CD4-positive, alpha-beta memory T cell (primary cell): Measurements from ENCODE around the gene BTRC. TPM values are rescaled to one million over a fixed set of nuclear protein-coding genes. Genes with fewer than 3 reads are reported as not detected.
"Not testable (repeated sequence)": the region's sequence is repeated elsewhere in the genome, so short reads cannot be mapped to it uniquely, and the experiment has no call there.

Experiments
- CTCF ChIA-PET: fragments of 350-600 bp; sonication (Branson Sonifier 250); formaldehyde crosslinking; loops from one replicate; lab custom pipeline; 2021; ENCODE audit warnings: inconsistent platforms; ENCODE audit not compliant: partially characterized antibody; lab: Charles Lee
- POLR2A ChIA-PET: fragments of 350-600 bp; sonication (Branson Sonifier 250); formaldehyde crosslinking; loops from one replicate; lab custom pipeline; 2021; ENCODE audit not compliant: partially characterized antibody; lab: Charles Lee
- DNase-seq, 5 donors: peaks; one replicate each; pipeline versions ENCODE4 v3.0.0 to v3.0.0-alpha.2; 2020 to 2022; ENCODE audit warnings: mixed read lengths in 1 of 5
- H3K27ac ChIP-seq: one replicate; pipeline ENCODE4 v1.7.0; 2013; ENCODE audit warnings: low read depth, low read length
- H3K27me3 ChIP-seq: 2 replicates; pipeline ENCODE4 v1.7.0; 2013; ENCODE audit warnings: mild to moderate bottlenecking, low read length, moderate library complexity; ENCODE audit not compliant: insufficient read depth
- H3K36me3 ChIP-seq: 2 replicates; pipeline ENCODE4 v1.7.0; 2013; ENCODE audit warnings: mild to moderate bottlenecking, low read length, moderate library complexity; ENCODE audit not compliant: insufficient read depth
- H3K4me1 ChIP-seq: 2 replicates; pipeline ENCODE4 v1.7.0; 2013; ENCODE audit warnings: mild to moderate bottlenecking, low read length, moderate library complexity; ENCODE audit not compliant: insufficient read depth
- H3K4me3 ChIP-seq, 2 donors: one replicate each; pipeline ENCODE4 v1.7.0; 2013; ENCODE audit warnings: low read length in 2 of 2, mild to moderate bottlenecking in 1 of 2
- H3K9me3 ChIP-seq, 2 donors: one replicate each; pipeline ENCODE4 v1.7.0; 2013; ENCODE audit warnings: low read length in 2 of 2, control low read depth in 1 of 2; ENCODE audit not compliant: control insufficient read depth in 1 of 2
- H3K27ac Mint-ChIP-seq, 7 donors: one replicate each; pipeline ENCODE4 v1.8.0; 2020 to 2021; ENCODE audit warnings: mixed read lengths in 7 of 7, mild to moderate bottlenecking in 6 of 7, inconsistent platforms in 3 of 7, moderate library complexity in 3 of 7
- H3K27me3 Mint-ChIP-seq, 2 donors: one replicate each; pipeline ENCODE4 v1.8.0; 2020 to 2021; ENCODE audit warnings: mixed read lengths in 2 of 2
- H3K36me3 Mint-ChIP-seq, 2 donors: one replicate each; pipeline ENCODE4 v1.8.0; 2020 to 2021; ENCODE audit warnings: mixed read lengths in 2 of 2, inconsistent platforms in 1 of 2, mild to moderate bottlenecking in 1 of 2
- H3K4me1 Mint-ChIP-seq, 4 donors: one replicate each; pipeline ENCODE4 v1.8.0; 2020 to 2021; ENCODE audit warnings: mixed read lengths in 4 of 4, mild to moderate bottlenecking in 1 of 4
- H3K4me3 Mint-ChIP-seq, 8 donors: one replicate each; pipeline ENCODE4 v1.8.0; 2020 to 2021; ENCODE audit warnings: mixed read lengths in 8 of 8, mild to moderate bottlenecking in 7 of 8, moderate library complexity in 6 of 8, inconsistent platforms in 3 of 8
- H3K9me3 Mint-ChIP-seq, 8 donors: one replicate each; pipeline ENCODE4 v1.8.0; 2020 to 2021; ENCODE audit warnings: mixed read lengths in 8 of 8, mild to moderate bottlenecking in 5 of 8, inconsistent platforms in 3 of 8, moderate library complexity in 1 of 8
- intact Hi-C: fragments of 100-400 bp; cut with micrococcal nuclease; formaldehyde crosslinking; loops from one replicate; pipeline ENCODE4 v1.15.1; 2023
- polyA plus RNA-seq, 2 donors: library from polyadenylated mRNA; unstranded; fragments of 300-500 nt; fragmentation: Illumina TruSeq; gene quantifications; one replicate each; pipeline ENCODE4 v1.2.3, GENCODE V29; 2021
- total RNA-seq, 2 experiments: library from RNA; stranded (reverse); gene quantifications; one replicate each; pipeline ENCODE4 v1.2.3, GENCODE V29; 2021

Gene BTRC
- total and polyA plus RNA-seq, 4 experiments from 2014 or later, result 6.7 to 21.3 (median 16.0) TPM

DNA sequence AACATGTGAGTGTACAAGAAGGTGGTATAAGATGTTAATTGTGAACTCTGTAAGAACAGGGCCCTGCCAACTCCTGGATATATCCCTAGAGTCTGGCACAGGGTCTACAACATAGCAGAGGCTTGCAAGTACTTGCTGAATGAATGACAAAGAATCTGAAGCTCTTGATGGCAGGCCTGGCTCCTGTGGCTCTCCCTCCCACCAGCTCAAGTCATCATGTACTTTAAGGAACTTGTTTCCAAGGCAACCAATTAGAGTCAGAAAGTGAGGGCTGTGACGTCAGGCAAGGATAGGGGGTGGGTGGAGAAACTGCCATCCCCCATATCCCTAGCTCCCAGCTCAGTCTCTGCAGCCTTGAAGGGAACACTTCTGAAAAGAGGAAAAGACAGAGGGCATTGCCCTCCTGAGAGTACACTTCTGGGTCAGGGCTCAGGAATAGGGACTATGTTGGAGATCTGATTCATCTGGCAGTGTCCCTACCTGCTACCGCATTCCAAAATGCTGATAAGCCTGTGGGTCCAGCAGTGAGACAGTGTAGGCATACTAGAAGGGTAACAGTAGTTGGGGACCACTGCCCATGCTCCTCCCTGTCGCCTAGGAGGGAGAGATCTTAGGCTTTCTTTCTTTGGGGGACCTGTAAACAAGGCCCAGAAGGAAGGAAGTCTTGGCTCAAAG, 34.6 kb upstream of the BTRC start:
- Histone ChIP-seq H3K36me3 (no peaks in the 10 kb centered on the region), H3K27me3 (no peaks in the 10 kb centered on the region), H3K4me1 (no peaks in the 10 kb centered on the region), H3K4me3 (no peak overlapping the region), H3K27ac (no peak overlapping the region), H3K9me3 (no peaks in the 10 kb centered on the region)
- ChIA-PET POLR2A (no interaction called here), CTCF (interaction anchor here (0.6 kb wide), 1 partner anchor 78 kb away, joined by 3 read pairs; no protein-coding TSS in a partner anchor)
- Mint-ChIP-seq H3K27ac (no peak overlapping the region), H3K36me3 (no peaks in the 10 kb centered on the region), H3K4me1 (no peaks in the 10 kb centered on the region), H3K4me3 (no peak overlapping the region), H3K27me3 (peaks cover 11 to 19% of the 10 kb centered on the region in 2 donors), H3K9me3 (no peaks in the 10 kb centered on the region)
- intact Hi-C loops, result no loop called here
- no peak for DNase-seq

DNA sequence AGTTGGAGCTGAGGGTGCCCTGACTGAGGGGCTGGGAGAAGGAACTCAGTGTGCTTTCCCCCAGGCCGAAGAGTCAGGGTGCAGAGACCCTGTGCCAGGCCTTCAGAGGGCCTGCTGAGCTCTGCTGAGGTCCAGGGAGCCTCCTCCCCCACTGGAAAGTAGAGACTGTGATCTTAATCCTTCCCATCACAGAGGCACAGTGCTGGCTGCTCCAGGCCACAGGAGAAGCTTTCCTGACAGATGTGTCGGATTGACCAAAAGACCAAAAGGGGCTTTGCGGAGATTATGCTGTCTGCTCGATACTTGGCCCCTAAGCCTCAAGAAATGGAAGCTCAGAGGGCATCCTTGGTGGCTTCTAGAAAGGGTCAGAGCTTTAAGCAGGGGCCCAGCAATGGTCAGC, 32.9 kb upstream of the BTRC start:
- Histone ChIP-seq H3K4me3 (no peak overlapping the region), H3K27me3 (no peaks in the 10 kb centered on the region), H3K27ac (no peak overlapping the region), H3K4me1 (no peaks in the 10 kb centered on the region), H3K9me3 (no peaks in the 10 kb centered on the region), H3K36me3 (no peaks in the 10 kb centered on the region)
- intact Hi-C loops, result no loop called here
- H3K4me3 Mint-ChIP-seq, result no peak overlapping the region
- H3K27ac Mint-ChIP-seq, result peak overlapping the region in 1 of 7 donors; percentile 40
- H3K9me3 Mint-ChIP-seq, result no peaks in the 10 kb centered on the region
- H3K27me3 Mint-ChIP-seq, result peaks cover 12 to 25% of the 10 kb centered on the region in 2 donors
- no peaks in the 10 kb centered on the region for H3K36me3 Mint-ChIP-seq
- no peaks in the 10 kb centered on the region for H3K4me1 Mint-ChIP-seq
- POLR2A ChIA-PET, result no interaction called here
- DNase-seq, result no peak
- CTCF ChIA-PET, result no interaction called here

DNA sequence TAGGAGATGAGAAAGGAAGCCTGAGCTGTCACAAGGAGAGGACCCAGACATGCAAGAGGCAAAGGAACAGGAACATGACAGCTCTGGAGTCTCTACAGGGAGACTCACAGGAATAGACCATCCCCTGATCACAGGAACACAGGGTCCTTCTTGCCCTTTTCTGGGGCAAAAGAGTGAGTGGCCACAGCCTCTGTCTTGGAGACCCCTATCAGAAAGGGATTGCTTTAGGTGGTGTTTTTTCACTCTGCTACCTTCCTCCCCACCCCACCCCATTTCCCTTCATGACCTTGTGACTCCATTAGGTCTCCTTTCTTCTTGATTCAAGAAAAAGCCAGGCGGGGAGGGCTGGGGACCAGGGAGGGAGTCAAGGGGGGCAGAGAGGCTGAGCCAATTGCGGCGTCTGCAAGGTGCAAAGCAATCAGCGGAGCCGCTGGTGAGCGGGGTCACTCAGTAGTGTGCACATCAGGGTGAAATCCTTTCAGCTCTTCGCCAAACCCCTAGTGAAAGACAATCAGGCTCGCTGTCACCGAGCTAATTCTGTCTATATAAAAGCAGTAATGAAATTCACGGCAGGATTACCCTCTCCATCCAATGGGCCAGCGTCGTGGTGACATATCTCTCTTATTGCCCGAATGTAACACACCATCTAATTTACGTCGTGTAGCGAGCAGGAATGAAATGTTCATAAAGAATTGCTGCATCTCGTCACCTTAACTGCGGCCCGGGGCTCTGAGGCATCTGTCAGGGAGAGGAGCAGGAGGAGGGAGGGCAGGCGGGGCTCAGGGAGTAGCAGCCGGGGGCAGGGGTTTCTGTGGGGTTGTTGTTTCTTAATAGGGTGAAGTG, 31.5 kb upstream of the BTRC start:
- no peak for DNase-seq
- Mint-ChIP-seq H3K4me3 (no peak overlapping the region), H3K9me3 (peaks cover 0 to 3% (median 0%) of the 10 kb centered on the region in 8 donors), H3K36me3 (no peaks in the 10 kb centered on the region), H3K4me1 (no peaks in the 10 kb centered on the region), H3K27ac (no peak overlapping the region), H3K27me3 (peaks cover 16 to 34% of the 10 kb centered on the region in 2 donors)
- Histone ChIP-seq H3K36me3 (no peaks in the 10 kb centered on the region), H3K9me3 (no peaks in the 10 kb centered on the region), H3K4me1 (no peaks in the 10 kb centered on the region), H3K27ac (no peak overlapping the region), H3K4me3 (no peak overlapping the region), H3K27me3 (no peaks in the 10 kb centered on the region)
- intact Hi-C loops, result no loop called here
- ChIA-PET CTCF (no interaction called here), POLR2A (no interaction called here)

DNA sequence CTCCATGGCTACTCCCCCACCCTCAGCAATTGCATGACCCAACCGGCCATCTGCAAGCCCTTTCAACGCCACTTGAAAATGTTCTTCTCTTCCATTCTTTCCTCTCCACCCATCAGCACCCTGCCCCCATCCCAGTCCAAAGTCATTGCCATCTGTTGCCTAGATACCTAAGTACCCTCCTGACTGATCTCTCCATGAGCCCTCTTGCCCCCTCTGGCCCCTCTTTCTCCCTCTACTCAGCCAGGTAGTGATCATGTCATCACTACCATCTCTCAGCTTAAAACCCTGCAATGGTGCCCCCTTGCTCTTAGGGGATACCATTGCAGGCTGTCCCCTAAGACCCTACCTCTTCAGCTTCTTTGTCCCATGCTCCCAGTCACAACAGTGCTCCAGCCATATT, 30.5 kb upstream of the BTRC start:
- Mint-ChIP-seq H3K27me3 (peaks cover 16 to 28% of the 10 kb centered on the region in 2 donors), H3K27ac (no peak overlapping the region), H3K9me3 (peaks cover 0 to 3% (median 0%) of the 10 kb centered on the region in 8 donors), H3K36me3 (no peaks in the 10 kb centered on the region), H3K4me1 (no peaks in the 10 kb centered on the region), H3K4me3 (no peak overlapping the region)
- Histone ChIP-seq H3K9me3 (no peaks in the 10 kb centered on the region), H3K36me3 (no peaks in the 10 kb centered on the region), H3K4me3 (no peak overlapping the region), H3K4me1 (no peaks in the 10 kb centered on the region), H3K27ac (no peak overlapping the region), H3K27me3 (no peaks in the 10 kb centered on the region)
- ChIA-PET POLR2A (no interaction called here), CTCF (no interaction called here)
- no peak for DNase-seq
- intact Hi-C loops, result no loop called here

DNA sequence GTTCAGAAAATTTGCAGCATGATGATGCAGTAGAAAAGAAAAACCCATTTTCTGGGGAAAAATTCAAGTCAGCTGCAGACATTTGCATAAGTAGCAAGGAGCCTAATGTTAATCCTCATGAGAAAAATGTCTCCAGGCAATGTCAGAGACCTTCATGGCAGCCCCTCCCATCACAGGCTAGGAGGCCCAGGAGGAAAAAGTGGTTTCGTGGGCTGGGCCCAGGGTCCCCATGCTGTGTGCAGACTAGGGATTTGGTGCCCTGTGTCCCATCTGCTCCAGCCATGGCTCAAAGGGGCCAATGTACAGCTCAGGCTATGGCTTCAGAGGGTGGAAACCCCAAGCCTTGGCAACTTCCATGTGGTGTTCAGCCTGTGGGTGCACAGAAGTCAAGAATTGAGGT, 26.5 kb upstream of the BTRC start:
- POLR2A ChIA-PET, H3K27ac Mint-ChIP-seq, H3K4me3 ChIP-seq, H3K9me3 ChIP-seq, intact Hi-C loops, H3K4me3 Mint-ChIP-seq, H3K9me3 Mint-ChIP-seq, H3K36me3 Mint-ChIP-seq, H3K27ac ChIP-seq, CTCF ChIA-PET, H3K36me3 ChIP-seq, DNase-seq, H3K27me3 ChIP-seq, H3K4me1 ChIP-seq, H3K4me1 Mint-ChIP-seq: not testable (repeated sequence)
- peaks cover 18 to 34% of the 10 kb centered on the region in 2 donors for H3K27me3 Mint-ChIP-seq

DNA sequence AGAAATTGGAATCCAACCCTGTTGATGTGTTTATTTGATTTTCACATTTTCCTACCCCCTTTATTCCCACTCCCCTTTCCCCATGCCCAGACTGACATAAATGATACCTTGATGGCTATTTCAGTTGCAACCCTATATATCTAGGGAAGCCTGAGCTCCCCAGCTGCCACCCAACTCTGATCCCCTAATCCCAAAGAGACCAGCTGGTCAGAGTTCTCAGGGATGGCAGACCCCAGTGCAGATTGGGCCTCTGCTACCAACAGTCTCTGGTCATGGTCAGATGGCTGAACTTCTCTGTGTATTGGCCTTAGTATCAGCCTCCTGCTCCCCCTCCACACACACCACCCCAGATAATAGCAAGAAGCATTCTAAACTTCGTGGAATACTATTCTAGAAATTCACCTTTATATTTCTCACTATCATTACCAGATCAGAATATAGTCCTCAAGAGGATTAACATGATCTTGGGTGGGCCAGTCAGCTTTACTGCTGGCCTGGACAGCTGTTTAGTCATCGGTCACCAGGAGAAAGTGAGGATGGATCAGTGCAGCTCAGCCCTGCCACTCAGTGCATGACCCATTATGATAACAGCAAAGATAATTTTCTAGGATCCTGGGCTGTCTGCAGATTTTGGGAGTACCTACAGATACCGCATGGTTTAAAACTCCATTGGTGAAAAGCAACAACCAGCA, 24.5 kb upstream of the BTRC start:
- no peak overlapping the region for H3K27ac ChIP-seq
- H3K4me3 Mint-ChIP-seq, result no peak overlapping the region
- ChIA-PET CTCF (interaction anchor here (1.0 kb wide), 1 partner anchor 9 kb away, joined by 3 read pairs; no protein-coding TSS in a partner anchor), POLR2A (no interaction called here)
- H3K27me3 ChIP-seq, result no peaks in the 10 kb centered on the region
- H3K4me1 ChIP-seq, result no peaks in the 10 kb centered on the region
- H3K9me3 Mint-ChIP-seq, result peaks cover 0 to 3% (median 0%) of the 10 kb centered on the region in 8 donors
- H3K4me3 ChIP-seq, result no peak overlapping the region
- H3K36me3 Mint-ChIP-seq, result no peaks in the 10 kb centered on the region
- no peaks in the 10 kb centered on the region for H3K9me3 ChIP-seq
- no peaks in the 10 kb centered on the region for H3K4me1 Mint-ChIP-seq
- peaks cover 13 to 24% of the 10 kb centered on the region in 2 donors for H3K27me3 Mint-ChIP-seq
- intact Hi-C loops, result no loop called here
- no peaks in the 10 kb centered on the region for H3K36me3 ChIP-seq
- no peak for DNase-seq
- H3K27ac Mint-ChIP-seq, result no peak overlapping the region

DNA sequence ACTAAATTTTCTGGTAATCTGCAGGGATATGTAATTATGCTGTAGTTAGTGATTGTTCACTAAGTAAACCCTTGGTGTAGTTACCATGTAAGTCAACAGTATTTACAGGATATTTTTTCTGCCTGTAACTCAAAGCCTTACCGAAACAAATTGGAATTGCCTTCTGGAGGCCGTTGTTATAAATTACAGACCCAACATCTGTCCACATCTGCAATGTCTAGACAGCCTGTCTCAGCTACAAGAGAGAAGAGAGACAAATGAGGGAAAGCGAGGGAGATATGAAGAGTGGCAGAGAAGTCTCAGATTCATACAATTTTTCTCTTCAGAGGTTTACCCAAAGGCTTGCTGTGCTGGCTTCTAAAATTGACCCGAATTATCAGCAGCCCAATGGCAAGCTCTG, 23.7 kb upstream of the BTRC start:
- Mint-ChIP-seq H3K27ac (no peak overlapping the region), H3K36me3 (no peaks in the 10 kb centered on the region), H3K4me3 (no peak overlapping the region), H3K4me1 (no peaks in the 10 kb centered on the region), H3K9me3 (peaks cover 0 to 3% (median 0%) of the 10 kb centered on the region in 8 donors), H3K27me3 (peaks cover 10 to 20% of the 10 kb centered on the region in 2 donors)
- H3K27me3 ChIP-seq, result no peaks in the 10 kb centered on the region
- no peak overlapping the region for H3K4me3 ChIP-seq
- DNase-seq, result no peak
- CTCF ChIA-PET, result interaction anchor here (1.0 kb wide), 1 partner anchor 10 kb away, joined by 3 read pairs; no protein-coding TSS in a partner anchor
- POLR2A ChIA-PET, result no interaction called here
- H3K9me3 ChIP-seq, result no peaks in the 10 kb centered on the region
- intact Hi-C loops, result no loop called here
- no peaks in the 10 kb centered on the region for H3K36me3 ChIP-seq
- H3K4me1 ChIP-seq, result no peaks in the 10 kb centered on the region
- H3K27ac ChIP-seq, result no peak overlapping the region
